ENCODE data around the gene CCL26. TPM values are rescaled to one million over a fixed set of nuclear protein-coding genes. Genes with fewer than 3 reads are reported as not detected.

Gene CCL26, protein sequence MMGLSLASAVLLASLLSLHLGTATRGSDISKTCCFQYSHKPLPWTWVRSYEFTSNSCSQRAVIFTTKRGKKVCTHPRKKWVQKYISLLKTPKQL
- total RNA-seq, result not detected

- intact Hi-C loops (cut with DNase I), result no loop called here
- TF ChIP-seq POLR2A (IDR thresholded peaks at IDR 0.05), result no peak
- TF ChIP-seq CTCF (IDR thresholded peaks at IDR 0.05), result no peak
- H3K4me3 ChIP-seq, result no peak within 1 kb of the TSS
- H3K27me3 ChIP-seq, result no peaks in the 10 kb centered on the region
- WGBS, 2 donors, result 53 to 55% methylated on average over 6 to 8 of the region's 9 CpGs
- H3K9me3 ChIP-seq, result no peaks in the 10 kb centered on the region
- no peaks in the 10 kb centered on the region for H3K36me3 ChIP-seq
- DNase-seq, result no peak
- peak within 1 kb of the TSS in 3 of 4 donors; percentile 52 to 75 (median 58) for H3K27ac ChIP-seq
- peaks cover 0 to 21% (median 0%) of the 10 kb centered on the region in 3 donors for H3K4me1 ChIP-seq
These were observed at the start of gene CCL26 for GRCh38 chr7:75772081-75773077. Gene CCL26 (minus strand): TSS chr7:75772211. CDS start chr7:75772176, 35 bp downstream.

GRCh38 chr7:75820688-75821087 is 48.7 kb upstream of the CCL26 start:
- Histone ChIP-seq H3K9me3 (no peaks in the 10 kb centered on the region), H3K4me3 (no peak overlapping the region), H3K27ac (no peak overlapping the region), H3K4me1 (peaks cover 0 to 10% (median 0%) of the 10 kb centered on the region in 3 donors), H3K36me3 (no peaks in the 10 kb centered on the region), H3K27me3 (no peaks in the 10 kb centered on the region)
- intact Hi-C loops (cut with DNase I), result no loop called here
- 69 to 88% methylated on average over 1 of the region's 1 CpG for WGBS, 2 donors
- TF ChIP-seq CTCF (IDR thresholded peaks at IDR 0.05), result no peak
- no peak for TF ChIP-seq POLR2A (IDR thresholded peaks at IDR 0.05)
- DNase-seq, result no peak

GRCh38 chr7:75819711-75820110 is 47.7 kb upstream of the CCL26 start:
- no peak for DNase-seq
- 62 to 76% methylated on average over 2 of the region's 2 CpGs for WGBS, 2 donors
- intact Hi-C loops (cut with DNase I), result no loop called here
- Histone ChIP-seq H3K36me3 (no peaks in the 10 kb centered on the region), H3K4me3 (no peak overlapping the region), H3K27ac (no peak overlapping the region), H3K27me3 (no peaks in the 10 kb centered on the region), H3K4me1 (peaks cover 0 to 10% (median 0%) of the 10 kb centered on the region in 3 donors), H3K9me3 (no peaks in the 10 kb centered on the region)
- TF ChIP-seq POLR2A (IDR thresholded peaks at IDR 0.05), result no peak
- TF ChIP-seq CTCF (IDR thresholded peaks at IDR 0.05), result no peak

- Histone ChIP-seq H3K4me1 (peaks cover 0 to 9% (median 0%) of the 10 kb centered on the region in 3 donors), H3K9me3 (no peaks in the 10 kb centered on the region), H3K4me3 (no peak overlapping the region), H3K27me3 (no peaks in the 10 kb centered on the region), H3K36me3 (no peaks in the 10 kb centered on the region), H3K27ac (no peak overlapping the region)
- TF ChIP-seq CTCF (IDR thresholded peaks at IDR 0.05), result no peak
- no peak for TF ChIP-seq POLR2A (IDR thresholded peaks at IDR 0.05)
- intact Hi-C loops (cut with DNase I), result no loop called here
- DNase-seq, result no peak
- WGBS, 2 donors, result 74 to 79% methylated on average over 4 to 5 of the region's 5 CpGs
These were observed 46.5 kb upstream of the CCL26 start for GRCh38 chr7:75818472-75818871.

DNA sequence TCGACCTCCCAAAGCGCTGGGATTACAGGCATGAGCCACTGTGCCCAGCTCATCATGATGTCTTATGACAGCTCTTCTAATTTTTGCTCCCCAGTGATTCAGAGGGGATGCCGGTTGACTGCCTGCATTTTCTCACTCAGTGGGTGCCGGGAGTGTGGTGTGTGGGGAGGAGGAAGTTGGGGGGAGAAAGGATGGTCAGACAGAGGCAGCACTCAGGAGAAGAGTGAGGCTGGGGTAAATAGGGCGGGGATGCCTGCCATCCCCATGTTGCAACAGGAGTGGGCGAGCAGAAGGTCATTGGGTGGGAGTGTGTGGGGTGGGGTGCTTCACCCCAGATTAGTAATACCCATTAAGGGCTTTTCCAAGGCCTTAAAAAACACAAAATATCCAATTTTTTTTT is 45.1 kb upstream of the CCL26 start:
- Histone ChIP-seq H3K4me3 (no peak overlapping the region), H3K27ac (no peak overlapping the region), H3K36me3 (no peaks in the 10 kb centered on the region), H3K4me1 (no peaks in the 10 kb centered on the region), H3K27me3 (no peaks in the 10 kb centered on the region), H3K9me3 (no peaks in the 10 kb centered on the region)
- WGBS, 2 donors, result 55 to 73% methylated on average over 5 of the region's 6 CpGs
- no peak for TF ChIP-seq CTCF (IDR thresholded peaks at IDR 0.05)
- no peak for TF ChIP-seq POLR2A (IDR thresholded peaks at IDR 0.05)
- intact Hi-C loops (cut with DNase I), result no loop called here
- no peak for DNase-seq

Data from esophagus squamous epithelium (tissue), 5 donors.